Measurements from ENCODE around the gene FBP2. TPM values are rescaled to one million over a fixed set of nuclear protein-coding genes. Genes with fewer than 3 reads are reported as not detected.
A peak's percentile ranks its signal among the peaks of the same experiment; 100 is the strongest.
"Not testable (repeated sequence)": the region's sequence is repeated elsewhere in the genome, so short reads cannot be mapped to it uniquely, and the experiment has no call there.

FBP2 gene
- total RNA-seq, 1 experiment from 2014 or later: not detected

- no peaks in the 10 kb centered on the region for H3K36me3 ChIP-seq
- no peaks in the 10 kb centered on the region for H3K9me3 ChIP-seq
- no peak overlapping the region for H3K4me3 ChIP-seq
- no peak for DNase-seq
- no peaks in the 10 kb centered on the region for H3K27me3 ChIP-seq
Measured at GRCh38 chr9:94613003-94613402, 19.4 kb upstream of the FBP2 start.

- no peak overlapping the region for H3K4me3 ChIP-seq
- H3K36me3 ChIP-seq: no peaks in the 10 kb centered on the region
- H3K27me3 ChIP-seq: no peaks in the 10 kb centered on the region
- no peak for DNase-seq
- H3K9me3 ChIP-seq: no peaks in the 10 kb centered on the region
Measured at GRCh38 chr9:94612071-94612470, 18.4 kb upstream of the FBP2 start.

GRCh38 chr9:94611638-94612068, 18.0 kb upstream of the FBP2 start:
- Histone ChIP-seq H3K4me3 (no peak overlapping the region), H3K9me3 (no peaks in the 10 kb centered on the region), H3K36me3 (no peaks in the 10 kb centered on the region), H3K27me3 (no peaks in the 10 kb centered on the region)
- no peak for DNase-seq

GRCh38 chr9:94610181-94610606, 16.6 kb upstream of the FBP2 start:
- no peak for DNase-seq
- Histone ChIP-seq H3K36me3 (no peaks in the 10 kb centered on the region), H3K4me3 (no peak overlapping the region), H3K27me3 (no peaks in the 10 kb centered on the region), H3K9me3 (no peaks in the 10 kb centered on the region)

- DNase-seq: no peak
- Histone ChIP-seq H3K36me3 (no peaks in the 10 kb centered on the region), H3K27me3 (no peaks in the 10 kb centered on the region), H3K4me3 (no peak overlapping the region), H3K9me3 (no peaks in the 10 kb centered on the region)
Measured at GRCh38 chr9:94607423-94607691, 13.7 kb upstream of the FBP2 start.

- no peak for DNase-seq
- Histone ChIP-seq H3K36me3 (no peaks in the 10 kb centered on the region), H3K9me3 (no peaks in the 10 kb centered on the region), H3K4me3 (no peak overlapping the region), H3K27me3 (no peaks in the 10 kb centered on the region)
Measured at GRCh38 chr9:94606646-94607422, 13.2 kb upstream of the FBP2 start.

- peak; percentile 43 for DNase-seq
Measured at GRCh38 chr9:94603259-94604160, 9.9 kb upstream of the FBP2 start.

GRCh38 chr9:94602666-94603065, 9.0 kb upstream of the FBP2 start:
- H3K36me3 ChIP-seq: no peaks in the 10 kb centered on the region
- no peak overlapping the region for H3K4me3 ChIP-seq
- DNase-seq: no peak
- no peaks in the 10 kb centered on the region for H3K9me3 ChIP-seq
- H3K27me3 ChIP-seq: no peaks in the 10 kb centered on the region

More at GRCh38 chr9:94603259-94604160, 9.9 kb upstream of the FBP2 start:
- Histone ChIP-seq H3K36me3 (no peaks in the 10 kb centered on the region), H3K9me3 (no peaks in the 10 kb centered on the region), H3K27me3 (no peaks in the 10 kb centered on the region), H3K4me3 (no peak overlapping the region)

- Histone ChIP-seq H3K9me3 (no peaks in the 10 kb centered on the region), H3K27me3 (no peaks in the 10 kb centered on the region), H3K4me3 (no peak overlapping the region), H3K36me3 (no peaks in the 10 kb centered on the region)
- no peak for DNase-seq
Measured at GRCh38 chr9:94600715-94601114, 7.1 kb upstream of the FBP2 start.

- no peaks in the 10 kb centered on the region for H3K9me3 ChIP-seq
- no peak overlapping the region for H3K4me3 ChIP-seq
- DNase-seq: no peak
- H3K27me3 ChIP-seq: no peaks in the 10 kb centered on the region
- no peaks in the 10 kb centered on the region for H3K36me3 ChIP-seq
Measured at GRCh38 chr9:94600258-94600657, 6.6 kb upstream of the FBP2 start.

GRCh38 chr9:94599102-94599501, 5.5 kb upstream of the FBP2 start:
- Histone ChIP-seq H3K4me3 (no peak overlapping the region), H3K27me3 (no peaks in the 10 kb centered on the region), H3K9me3 (no peaks in the 10 kb centered on the region), H3K36me3 (no peaks in the 10 kb centered on the region)
- DNase-seq: no peak

- H3K4me3 ChIP-seq, H3K36me3 ChIP-seq, H3K9me3 ChIP-seq, DNase-seq, H3K27me3 ChIP-seq: not testable (repeated sequence)
Measured at GRCh38 chr9:94592683-94593082, 941 bp downstream of the FBP2 start.

GRCh38 chr9:94591876-94592275, 1.7 kb downstream of the FBP2 start:
- Histone ChIP-seq H3K9me3 (no peaks in the 10 kb centered on the region), H3K27me3 (no peaks in the 10 kb centered on the region), H3K4me3 (no peak overlapping the region), H3K36me3 (no peaks in the 10 kb centered on the region)
- DNase-seq: no peak

- H3K9me3 ChIP-seq, H3K36me3 ChIP-seq, H3K4me3 ChIP-seq, DNase-seq, H3K27me3 ChIP-seq: not testable (repeated sequence)
Measured at GRCh38 chr9:94591046-94591545, 2.5 kb downstream of the FBP2 start.

GRCh38 chr9:94588681-94589080, 4.9 kb downstream of the FBP2 start:
- no peaks in the 10 kb centered on the region for H3K9me3 ChIP-seq
- H3K36me3 ChIP-seq: no peaks in the 10 kb centered on the region
- no peak for DNase-seq
- no peaks in the 10 kb centered on the region for H3K27me3 ChIP-seq
- no peak overlapping the region for H3K4me3 ChIP-seq

GRCh38 chr9:94586814-94587213, 6.8 kb downstream of the FBP2 start:
- H3K36me3 ChIP-seq: no peaks in the 10 kb centered on the region
- peak; percentile 37 for DNase-seq
- 0 out of 2 replicates have a peak overlapping the region, but pooled peaks have one; percentile 10 for H3K4me3 ChIP-seq
- H3K9me3 ChIP-seq: no peaks in the 10 kb centered on the region
- H3K27me3 ChIP-seq: no peaks in the 10 kb centered on the region

- no peak for DNase-seq
- Histone ChIP-seq H3K9me3 (no peaks in the 10 kb centered on the region), H3K36me3 (no peaks in the 10 kb centered on the region), H3K4me3 (no peak overlapping the region), H3K27me3 (no peaks in the 10 kb centered on the region)
Measured at GRCh38 chr9:94586316-94586715, 7.3 kb downstream of the FBP2 start.

Data from MG63 (cell line).